Right cardiac atrium (tissue), 5 donors: ENCODE data around the gene DSP. TPM values are rescaled to one million over a fixed set of nuclear protein-coding genes. Genes with fewer than 3 reads are reported as not detected.

ENCODE experiments used
- ATAC-seq, 2 donors: fragments of 200-7000 bp; cut with Tn5 transposase; one replicate each; pipeline versions ENCODE4 v1.8.0 to v1.9.1; 2020; ENCODE audit warnings: moderate library complexity in 2 of 2, mild to moderate bottlenecking in 1 of 2
- DNase-seq, 3 donors: peaks; one replicate each; pipeline ENCODE4 v3.0.0-alpha.2; 2020
- H3K27ac ChIP-seq: one replicate; pipeline ENCODE4 v1.5.1; 2013; ENCODE audit warnings: mild to moderate bottlenecking, low read length, control low read depth, moderate library complexity
- H3K27me3 ChIP-seq: one replicate; pipeline ENCODE4 v1.6.1; 2013; ENCODE audit not compliant: control insufficient read depth, insufficient read depth
- H3K4me1 ChIP-seq: one replicate; pipeline ENCODE4 v1.6.1; 2013; ENCODE audit warnings: low read length; ENCODE audit not compliant: control insufficient read depth, insufficient read depth
- H3K4me3 ChIP-seq: one replicate; pipeline ENCODE4 v1.5.1; 2013; ENCODE audit warnings: low read length, control low read depth
- H3K9me3 ChIP-seq: one replicate; pipeline ENCODE4 v1.6.1; 2013; ENCODE audit warnings: low read length; ENCODE audit not compliant: control insufficient read depth
- WGBS: extraction: QIAGEN DNeasy Blood & Tissue Kit; methylation state at CpG from one replicate; pipeline ENCODE4 v1.1.7; 2013; 5-methylcytosine and 5-hydroxymethylcytosine counted together
- intact Hi-C, 4 donors: fragments of 100-400 bp; cut with DNase I; formaldehyde crosslinking; loops; one replicate each; pipeline versions ENCODE4 v1.11.0 to v1.14.0; 2022 to 2023
- polyA plus RNA-seq: library from polyadenylated mRNA; stranded (reverse); fragments of 200-250 nt; gene quantifications from one replicate; pipeline ENCODE4 v1.2.3, GENCODE V29; 2013
- total RNA-seq, 4 donors: library from RNA; stranded (reverse); fragmentation: NEBNext Ultra II Directional; extraction: Animal tissue kit (Norgen Biotek cat#: 25700); gene quantifications; one replicate each; pipeline ENCODE4 v1.2.1, GENCODE V29; 2021
- donor health status: healthy with polysubstance abuse.
- donor health status: DM: no; HTN: yes; CAD: no.
- donor health status: DM: no; HTN: no; CAD: no.
- donor health status: DM: no; HTN: yes; CAD: no; lungs with severe emphysema.
- donor health status: DM: yes; HTN: yes; CAD: no.

DSP gene
- total and polyA plus RNA-seq, 5 donors: 94.7 to 311 (median 246) TPM

- H3K9me3 ChIP-seq: no peaks in the 10 kb centered on the region
- ATAC-seq (no peak), DNase-seq (no peak)
- 75% methylated on average over 5 of the region's 5 CpGs for WGBS
- no peak overlapping the region for H3K4me3 ChIP-seq
- no peaks in the 10 kb centered on the region for H3K4me1 ChIP-seq
- H3K27me3 ChIP-seq: no peaks in the 10 kb centered on the region
- intact Hi-C loops: no loop called here
- no peak overlapping the region for H3K27ac ChIP-seq
Measured at GRCh38 chr6:7630792-7631191, 89.3 kb downstream of the DSP start.

GRCh38 chr6:7631466-7631865 is 90.0 kb downstream of the DSP start:
- no peak overlapping the region for H3K4me3 ChIP-seq
- H3K27me3 ChIP-seq: no peaks in the 10 kb centered on the region
- 71% methylated on average over 5 of the region's 5 CpGs for WGBS
- H3K4me1 ChIP-seq: no peaks in the 10 kb centered on the region
- intact Hi-C loops: no loop called here
- H3K27ac ChIP-seq: no peak overlapping the region
- H3K9me3 ChIP-seq: no peaks in the 10 kb centered on the region
- ATAC-seq (no peak), DNase-seq (no peak)

- 79% methylated on average over 9 of the region's 9 CpGs for WGBS
- no peaks in the 10 kb centered on the region for H3K9me3 ChIP-seq
- no peak for ATAC-seq
- H3K4me1 ChIP-seq: no peaks in the 10 kb centered on the region
- DNase-seq: no peak
- no peak overlapping the region for H3K27ac ChIP-seq
- H3K27me3 ChIP-seq: no peaks in the 10 kb centered on the region
- no peak overlapping the region for H3K4me3 ChIP-seq
- intact Hi-C loops: no loop called here
Measured at GRCh38 chr6:7632501-7633290, 91.2 kb downstream of the DSP start.

GRCh38 chr6:7633361-7633760 is 91.9 kb downstream of the DSP start:
- no peak for ATAC-seq
- intact Hi-C loops: no loop called here

GRCh38 chr6:7636151-7636550 is 94.7 kb downstream of the DSP start:
- DNase-seq (no peak), ATAC-seq (no peak)
- Histone ChIP-seq H3K9me3 (no peaks in the 10 kb centered on the region), H3K4me3 (no peak overlapping the region), H3K27me3 (no peaks in the 10 kb centered on the region), H3K4me1 (no peaks in the 10 kb centered on the region), H3K27ac (no peak overlapping the region)
- intact Hi-C loops: no loop called here
- WGBS: 64% methylated on average over 1 of the region's 1 CpG

More at GRCh38 chr6:7633361-7633760, 91.9 kb downstream of the DSP start:
- Histone ChIP-seq H3K27me3 (no peaks in the 10 kb centered on the region), H3K4me1 (no peaks in the 10 kb centered on the region), H3K4me3 (no peak overlapping the region), H3K27ac (no peak overlapping the region), H3K9me3 (no peaks in the 10 kb centered on the region)
- 54% methylated on average over 4 of the region's 4 CpGs for WGBS
- DNase-seq: no peak

Other genes starting within 250 kb of the DSP start
- gene SSR1, start 228.5 kb upstream of the DSP start, total RNA-seq: 10 to 100 TPM; 71.6 to 96.3 (median 82.0) TPM
- 21.6 TPM for gene SSR1, start 228.5 kb upstream of the DSP start, polyA plus RNA-seq
- gene CAGE1, start 151.9 kb upstream of the DSP start, total RNA-seq: under 1 TPM in 3 of 4 donors, not detected in 1; 0.11 to 0.17 (median 0.11) TPM
- not detected for gene CAGE1, start 151.9 kb upstream of the DSP start, polyA plus RNA-seq
- 10 to 100 TPM; 10.6 to 14.3 (median 13.3) TPM for gene RIOK1, start 151.9 kb upstream of the DSP start, total RNA-seq
- gene RIOK1, start 151.9 kb upstream of the DSP start, polyA plus RNA-seq: 7.7 TPM
- 10 to 100 TPM; 11.0 to 17.6 (median 14.8) TPM for gene SNRNP48, start 48.5 kb downstream of the DSP start, total RNA-seq
- gene SNRNP48, start 48.5 kb downstream of the DSP start, polyA plus RNA-seq: 10.7 TPM
- 1 to 10 TPM; 2.3 to 4.7 (median 3.6) TPM for gene BMP6, start 184.4 kb downstream of the DSP start, total RNA-seq
- gene BMP6, start 184.4 kb downstream of the DSP start, polyA plus RNA-seq: 3.0 TPM